DMS 273 treated with DMSO at 0.1 percent for 48 hours (cell line): ENCODE data around the gene ATP1B3.
"Not testable (repeated sequence)": the region's sequence is repeated elsewhere in the genome, so short reads cannot be mapped to it uniquely, and the experiment has no call there.

Experiments
- DNase-seq: peaks from one replicate; lab custom pipeline; 2025; lab: John Stamatoyannopoulos, UW

Gene ATP1B3

GRCh38 chr3:141860766-141861513, 15.5 kb upstream of the ATP1B3 start:
- DNase-seq: no peak

DNA sequence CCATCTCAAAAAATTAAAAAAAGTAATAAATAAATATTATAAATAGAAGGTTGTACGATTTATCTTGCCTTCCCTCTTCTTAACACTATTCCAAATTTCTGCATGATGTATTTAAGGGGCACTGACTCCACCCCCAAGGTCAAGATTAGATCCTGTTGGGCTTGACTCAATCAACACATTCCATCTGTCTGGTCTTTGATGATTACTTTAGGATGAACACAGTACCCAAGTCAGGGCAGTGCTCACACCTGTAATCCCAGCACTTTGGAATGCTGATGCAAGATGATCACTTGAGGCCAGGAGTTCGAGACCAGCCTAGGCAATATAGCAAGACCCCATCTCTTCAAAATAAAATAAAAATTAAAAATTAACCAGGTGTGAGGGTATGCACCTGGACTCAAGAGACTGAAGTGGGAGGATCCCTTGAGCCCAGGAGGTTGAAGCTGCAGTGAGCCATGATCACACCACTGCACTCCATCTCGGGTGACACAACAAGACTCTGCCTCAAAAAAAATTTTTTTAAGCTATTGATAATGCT, 14.1 kb upstream of the ATP1B3 start:
- DNase-seq: no peak

- DNase-seq: no peak
These were observed 13.0 kb upstream of the ATP1B3 start for GRCh38 chr3:141863491-141863890.

- DNase-seq: no peak
These were observed 12.0 kb upstream of the ATP1B3 start for GRCh38 chr3:141864281-141864970.

GRCh38 chr3:141865101-141865500, 11.3 kb upstream of the ATP1B3 start:
- no peak for DNase-seq

DNA sequence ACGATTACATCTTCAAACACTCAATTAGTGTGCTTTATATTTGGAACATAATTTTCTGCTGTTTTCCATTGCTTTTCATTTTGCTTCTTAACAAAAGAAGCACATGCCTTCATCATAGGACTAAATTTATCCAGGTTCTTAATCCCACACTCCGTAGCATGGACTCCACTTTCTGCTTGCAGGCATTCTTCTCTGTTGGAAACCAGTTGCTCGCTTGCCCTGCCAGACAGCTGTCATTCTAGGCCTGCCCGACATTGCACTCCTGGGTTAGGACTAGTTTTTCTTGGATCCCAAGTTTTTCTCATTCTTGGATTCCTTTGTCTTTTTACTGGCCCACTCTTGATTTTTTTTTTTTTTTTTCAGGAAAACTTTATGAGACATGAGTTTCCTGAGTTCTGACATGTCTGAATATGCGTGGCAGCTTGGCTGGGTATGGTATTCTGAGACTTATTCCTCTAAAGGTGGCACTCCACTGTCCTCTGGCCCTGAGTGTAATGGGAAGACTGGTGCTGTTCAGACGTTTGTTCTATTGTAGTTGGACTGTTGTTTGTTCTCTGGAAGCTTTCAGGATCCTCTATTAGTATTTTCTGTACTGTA, 6.3 kb upstream of the ATP1B3 start:
- no peak for DNase-seq

- DNase-seq: peak; percentile 67
These were observed 1.0 kb upstream of the ATP1B3 start for GRCh38 chr3:141875374-141875892.

GRCh38 chr3:141875893-141876380, 506 bp upstream of the ATP1B3 start:
- no peak for DNase-seq

DNA sequence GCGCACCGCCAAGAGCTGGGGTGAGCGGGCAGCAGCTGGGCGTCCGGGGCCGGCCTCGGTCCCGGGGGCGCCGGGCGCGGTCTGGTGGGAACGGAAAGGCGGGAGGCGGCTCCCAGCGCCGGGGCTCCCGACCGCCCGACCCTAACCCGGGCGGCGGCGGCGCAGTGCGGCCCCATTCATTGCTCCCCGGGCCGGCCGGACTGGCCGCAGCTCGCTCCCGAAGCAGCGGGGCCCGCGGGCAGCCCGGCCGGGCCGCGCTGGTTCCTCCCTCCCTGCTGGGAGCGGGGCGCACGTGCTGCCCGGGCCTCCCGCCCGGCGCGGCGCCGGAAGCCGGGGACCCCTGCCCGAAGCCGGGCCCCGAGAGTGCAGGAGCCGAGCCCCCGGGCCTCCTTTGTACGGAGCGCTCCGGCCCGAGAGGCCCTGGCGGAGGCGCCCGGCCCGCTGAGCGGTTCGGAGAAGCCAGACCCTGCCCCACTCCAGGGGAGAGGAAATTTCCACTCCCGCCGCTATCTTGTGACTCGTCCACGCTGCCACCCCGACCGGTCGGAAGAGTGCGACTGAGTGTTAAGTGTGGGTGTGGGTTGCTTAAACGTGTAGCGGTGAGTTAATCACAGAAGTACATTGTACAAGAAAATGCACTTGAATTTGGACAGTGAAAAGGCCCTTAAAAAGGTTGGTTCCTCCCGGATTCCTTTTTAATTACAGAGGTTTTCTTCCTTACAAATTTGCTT, 613 bp downstream of the ATP1B3 start:
- no peak for DNase-seq

- no peak for DNase-seq
These were observed 1.5 kb downstream of the ATP1B3 start for GRCh38 chr3:141877911-141878310.

DNA sequence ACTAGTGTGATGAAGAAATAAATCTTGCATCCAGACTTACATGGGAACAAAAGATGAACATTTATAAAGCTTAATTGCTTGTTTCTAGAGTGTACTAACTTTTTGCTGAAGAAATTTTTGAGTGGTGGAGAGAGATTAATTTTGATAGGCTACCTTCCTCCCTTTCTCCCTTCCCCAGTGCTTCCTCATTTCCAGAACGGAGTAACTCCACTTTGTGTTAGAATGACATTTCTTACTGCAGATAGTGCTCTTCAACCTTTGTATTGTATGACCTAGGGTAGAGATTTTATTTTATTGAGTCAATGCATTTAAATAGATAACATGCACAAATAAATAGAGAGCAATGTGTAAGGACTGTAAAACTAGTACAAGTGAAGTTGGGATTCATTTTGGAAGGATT, 1.9 kb downstream of the ATP1B3 start:
- no peak for DNase-seq

DNA sequence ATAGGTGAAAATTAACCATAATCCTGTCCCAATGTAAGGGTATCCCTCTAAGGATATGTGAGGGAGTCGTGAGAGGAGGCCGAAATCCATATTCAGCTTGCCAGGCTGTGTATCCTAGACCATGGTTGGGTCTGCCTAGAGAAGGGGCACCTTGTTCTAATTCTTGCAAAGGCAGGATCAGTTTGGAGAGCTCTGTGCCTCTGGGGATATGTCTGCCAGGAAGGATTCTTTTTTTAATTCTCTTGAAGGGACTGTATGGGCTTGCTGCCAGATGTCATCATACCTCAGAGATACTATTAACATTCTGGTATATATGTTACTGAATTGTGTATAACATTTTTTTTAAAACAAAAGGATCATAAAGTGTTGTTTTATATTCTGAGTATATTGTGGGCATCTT, 2.4 kb downstream of the ATP1B3 start:
- peak; percentile 27 for DNase-seq

DNA sequence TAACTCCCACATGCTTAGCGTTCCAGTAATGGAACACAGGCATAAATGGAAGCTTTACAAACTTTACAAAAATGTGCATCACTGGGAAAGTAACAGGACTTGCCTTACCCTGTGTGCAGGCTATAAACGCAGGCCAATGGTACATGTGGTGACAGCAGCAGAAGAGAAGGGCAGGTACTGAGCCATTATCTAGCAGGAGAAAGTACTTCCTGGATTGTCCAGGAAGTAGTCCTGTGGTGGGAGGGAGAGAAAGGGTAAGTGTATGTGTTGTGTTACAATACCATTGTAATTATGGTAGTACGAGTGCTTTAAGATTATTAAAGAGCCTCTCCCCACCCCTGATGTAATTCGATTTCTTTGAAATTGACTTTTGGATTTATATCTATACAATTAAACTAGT, 5.3 kb downstream of the ATP1B3 start:
- DNase-seq: no peak

- no peak for DNase-seq
These were observed 10.6 kb downstream of the ATP1B3 start for GRCh38 chr3:141887051-141887450.

GRCh38 chr3:141888548-141888947, 12.1 kb downstream of the ATP1B3 start:
- not testable (repeated sequence) for DNase-seq

DNA sequence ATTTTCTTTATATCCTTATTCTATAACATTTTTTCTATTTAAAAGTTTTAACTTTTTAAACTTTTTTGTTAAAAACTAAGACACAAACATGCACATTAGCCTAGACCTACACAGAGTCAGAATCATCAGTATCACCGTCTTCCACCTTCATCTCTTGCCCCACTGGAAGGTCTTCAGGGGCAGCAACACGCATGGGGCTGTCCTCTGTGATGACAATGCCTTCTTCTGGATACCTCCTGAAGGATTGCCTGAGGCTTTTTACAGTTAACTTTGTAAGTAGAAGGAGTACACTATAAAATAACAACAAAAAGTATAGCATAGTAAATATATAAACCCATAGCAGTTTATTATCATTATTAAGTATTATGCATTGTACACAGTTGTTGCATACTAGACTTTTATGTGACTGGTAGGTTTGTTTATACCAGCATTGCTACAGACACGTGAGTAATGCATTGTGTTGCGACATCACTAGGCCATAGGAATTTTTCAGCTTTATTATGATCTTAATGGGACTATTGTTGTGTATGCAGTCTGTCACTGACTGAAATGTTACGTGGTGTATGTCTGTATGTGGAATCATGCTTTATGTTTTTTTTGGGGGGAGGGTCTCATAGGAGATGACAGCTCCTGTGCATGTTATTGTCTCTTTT, 18.2 kb downstream of the ATP1B3 start:
- DNase-seq: no peak

- DNase-seq: no peak
These were observed 19.3 kb downstream of the ATP1B3 start for GRCh38 chr3:141895731-141896130.

DNA sequence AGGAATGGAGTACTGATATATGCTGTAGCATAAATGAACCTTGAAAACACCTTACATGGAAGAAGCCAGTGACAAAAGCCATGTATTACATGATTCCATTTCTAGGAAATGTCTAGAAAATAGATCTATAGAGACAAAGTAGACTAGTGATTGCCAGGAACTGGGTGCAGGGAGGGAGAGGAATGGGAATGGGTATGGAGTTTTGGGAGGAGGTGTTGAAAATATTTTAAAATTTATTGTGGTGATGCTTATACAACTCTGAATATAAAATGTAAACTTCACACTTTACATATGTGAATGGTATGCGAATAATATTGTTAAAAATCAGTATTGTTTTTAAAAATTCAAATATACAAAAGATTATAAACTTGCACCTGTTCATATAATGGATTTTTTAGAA, 22.5 kb downstream of the ATP1B3 start:
- DNase-seq: no peak

GRCh38 chr3:141900343-141900742, 23.9 kb downstream of the ATP1B3 start:
- no peak for DNase-seq

DNA sequence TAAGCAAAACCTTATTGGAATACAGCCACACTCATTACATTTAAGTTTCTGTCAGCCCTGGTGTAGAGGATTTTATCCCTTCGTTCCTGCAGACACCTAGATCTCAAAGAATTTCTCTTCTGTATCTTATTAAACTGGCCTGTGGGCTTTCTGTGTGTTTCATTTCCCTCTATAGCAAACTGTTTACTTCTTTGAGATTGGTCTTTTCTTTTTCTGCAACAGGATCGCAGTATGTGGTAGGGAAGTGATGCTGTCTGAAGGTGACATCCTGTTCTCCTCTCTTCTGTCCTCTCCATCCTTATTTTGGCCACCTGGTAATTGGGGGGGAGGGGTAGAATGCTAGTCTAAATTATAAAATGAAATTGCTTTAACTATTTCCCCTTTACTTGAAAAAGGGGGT, 25.5 kb downstream of the ATP1B3 start:
- DNase-seq: no peak

DNA sequence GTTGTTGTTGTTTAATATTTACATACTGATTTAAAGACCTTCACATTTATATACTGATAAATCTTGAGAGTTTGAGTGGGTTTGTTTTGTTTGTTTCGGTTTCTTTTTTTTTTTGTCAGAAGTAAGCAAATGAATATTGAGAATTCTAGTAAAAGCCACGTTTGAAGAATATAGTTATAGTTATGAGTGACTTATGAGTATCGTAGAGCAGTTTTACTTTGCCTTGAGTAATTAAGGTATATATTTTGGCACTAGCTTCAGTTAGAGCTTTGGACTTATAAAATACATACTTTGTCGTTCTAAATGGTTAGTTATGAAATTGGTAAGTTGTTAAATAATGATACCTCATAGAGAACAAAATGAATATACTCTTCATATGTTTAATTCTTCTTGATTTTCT, 27.8 kb downstream of the ATP1B3 start:
- DNase-seq: no peak
